ENCODE measurements around the gene SETD2.

GRCh38 chr3:47113669-47114365, 50.1 kb downstream of the SETD2 start:
- TF ChIP-seq CTCF (conservative IDR thresholded peaks at IDR 0.05 in 1 of 2, IDR thresholded peaks at IDR 0.05 in 1 of 2; ENCODE audit: low read depth in 1 of 2, low read length in 2 of 2): no peak
- no peak for TF ChIP-seq EZH2 (IDR thresholded peaks at IDR 0.05; ENCODE audit: low read length, missing control alignments)

Measured in fibroblast of lung (primary cell).